CD4-positive, alpha-beta T cell (primary cell): ENCODE results near the gene DIAPH1. TPM values are rescaled to one million over a fixed set of nuclear protein-coding genes. Genes with fewer than 3 reads are reported as not detected.

Source experiments
- ATAC-seq: fragments of 200-7000 bp; cut with Tn5 transposase; one replicate; pipeline ENCODE4 v1.10.0; 2022; ENCODE audit warnings: mild to moderate bottlenecking; ENCODE audit not compliant: poor library complexity
- CTCF ChIA-PET: fragments of 350-600 bp; sonication (Branson Sonifier 250); formaldehyde crosslinking; loops from one replicate; lab custom pipeline; 2021; ENCODE audit warnings: antibody characterized with exemption, inconsistent platforms; lab: Charles Lee
- POLR2A ChIA-PET: fragments of 350-600 bp; sonication (Branson Sonifier 250); formaldehyde crosslinking; loops from one replicate; lab custom pipeline; 2021; ENCODE audit warnings: antibody characterized with exemption, inconsistent platforms; lab: Charles Lee
- DNase-seq, 14 experiments: peaks; one replicate each; pipeline ENCODE4 v3.0.0-alpha.2; 2013 to 2020; ENCODE audit warnings: mixed read lengths in 2 of 14
- H3K27ac ChIP-seq, 2 donors: one replicate each; pipeline versions ENCODE4 v1.5.1 to v1.7.0; 2013; ENCODE audit warnings: low read length in 2 of 2, low read depth in 1 of 2, mild to moderate bottlenecking in 1 of 2
- H3K27me3 ChIP-seq, 2 experiments: 1 replicate in 1 of 2; 2 replicates in 1 of 2; pipeline versions ENCODE4 v1.6.1 to v1.7.0; 2013; ENCODE audit warnings: low read length in 2 of 2, control low read depth in 1 of 2, mild to moderate bottlenecking in 1 of 2, moderate library complexity in 1 of 2; ENCODE audit not compliant: insufficient read depth in 2 of 2, control insufficient read depth in 1 of 2
- H3K36me3 ChIP-seq: one replicate; pipeline ENCODE4 v1.6.1; 2013; ENCODE audit warnings: low read length, control low read depth; ENCODE audit not compliant: insufficient read depth
- H3K4me1 ChIP-seq: one replicate; pipeline ENCODE4 v1.6.1; 2013; ENCODE audit warnings: low read length, control low read depth; ENCODE audit not compliant: insufficient read depth
- H3K4me3 ChIP-seq: one replicate; pipeline ENCODE4 v1.5.1; 2013; ENCODE audit warnings: mild to moderate bottlenecking, low read length, moderate library complexity
- H3K9me3 ChIP-seq, 2 experiments: 1 replicate in 1 of 2; 2 replicates in 1 of 2; pipeline versions ENCODE4 v1.6.1 to v1.7.0; 2013; ENCODE audit warnings: low read length in 2 of 2, mild to moderate bottlenecking in 2 of 2, control low read depth in 1 of 2, moderate library complexity in 1 of 2; ENCODE audit not compliant: control insufficient read depth in 1 of 2, insufficient read depth in 1 of 2
- H3K27ac Mint-ChIP-seq: one replicate; pipeline ENCODE4 v1.8.0; 2020; ENCODE audit warnings: mixed read lengths
- H3K27me3 Mint-ChIP-seq: one replicate; pipeline ENCODE4 v1.8.0; 2021; ENCODE audit warnings: mixed read lengths
- H3K36me3 Mint-ChIP-seq: one replicate; pipeline ENCODE4 v1.8.0; 2021; ENCODE audit warnings: low read depth, mixed read lengths
- H3K4me1 Mint-ChIP-seq: one replicate; pipeline ENCODE4 v1.8.0; 2021; ENCODE audit warnings: low read depth, mixed read lengths
- H3K4me3 Mint-ChIP-seq: one replicate; pipeline ENCODE4 v1.8.0; 2020; ENCODE audit warnings: mild to moderate bottlenecking, mixed read lengths
- H3K9me3 Mint-ChIP-seq: one replicate; pipeline ENCODE4 v1.8.0; 2020; ENCODE audit warnings: mixed read lengths
- CTCF ChIP-seq: fragments of 200-600 bp; IDR thresholded peaks from one replicate; pipeline ENCODE4 v1.8.0; 2022; ENCODE audit warnings: antibody characterized with exemption, mild to moderate bottlenecking
- intact Hi-C, 2 experiments: fragments of 100-400 bp; cut with DNase I in 1 of 2; cut with micrococcal nuclease in 1 of 2; formaldehyde crosslinking; loops; one replicate each; pipeline versions ENCODE4 v1.15.1 to v1.9.0; 2023 to 2025; cut with DNase I, micrococcal nuclease
- total RNA-seq, 174 experiments: library from RNA in 2 of 174; stranded (reverse) in 2 of 174; gene quantifications; one replicate each; pipeline ENCODE4 v1.2.3 and lab custom pipeline; 2021 to 2026

The DIAPH1 gene
- total RNA-seq, 2 experiments from 2014 or later = 159 to 161 TPM

GRCh38 chr5:141508440-141508797, 110.4 kb downstream of the DIAPH1 start:
- peaks cover 0 to 2% of the 10 kb centered on the region in 2 experiments for H3K27me3 ChIP-seq
- no peak for DNase-seq
- no peak for ATAC-seq
- CTCF ChIA-PET = interaction anchor here (0.9 kb wide), 1 partner anchor 16 kb away, joined by 3 read pairs; no protein-coding TSS in a partner anchor
- H3K4me3 ChIP-seq = no peak overlapping the region
- H3K9me3 Mint-ChIP-seq = no peaks in the 10 kb centered on the region
- H3K36me3 Mint-ChIP-seq = peaks cover 9% of the 10 kb centered on the region
- peaks cover 2% of the 10 kb centered on the region for H3K36me3 ChIP-seq
- TF ChIP-seq CTCF = no peak
- H3K4me1 Mint-ChIP-seq = peaks cover 14% of the 10 kb centered on the region
- H3K9me3 ChIP-seq = peaks cover 0 to 3% of the 10 kb centered on the region in 2 experiments
- no peak overlapping the region for H3K27ac ChIP-seq
- H3K27ac Mint-ChIP-seq = no peak overlapping the region
- peaks cover 13% of the 10 kb centered on the region for H3K4me1 ChIP-seq
- intact Hi-C loops = no loop called here
- H3K27me3 Mint-ChIP-seq = peaks cover 14% of the 10 kb centered on the region
- no peak overlapping the region for H3K4me3 Mint-ChIP-seq
- POLR2A ChIA-PET = no interaction called here

- peaks cover 14% of the 10 kb centered on the region for H3K27me3 Mint-ChIP-seq
- intact Hi-C loops = no loop called here
- Histone ChIP-seq H3K9me3 (no peaks in the 10 kb centered on the region), H3K27ac (no peak overlapping the region), H3K36me3 (peaks cover 2% of the 10 kb centered on the region), H3K4me1 (peaks cover 6% of the 10 kb centered on the region), H3K27me3 (peaks cover 0 to 2% of the 10 kb centered on the region in 2 experiments), H3K4me3 (no peak overlapping the region)
- peaks cover 3% of the 10 kb centered on the region for H3K36me3 Mint-ChIP-seq
- H3K4me3 Mint-ChIP-seq = no peak overlapping the region
- ChIA-PET CTCF (interaction anchor here (0.7 to 1.3 kb wide), 3 partner anchors 17 to 57 kb away, joined by 3 read pairs; no protein-coding TSS in a partner anchor), POLR2A (no interaction called here)
- TF ChIP-seq CTCF = no peak
- ATAC-seq = no peak
- DNase-seq = no peak
- H3K9me3 Mint-ChIP-seq = no peaks in the 10 kb centered on the region
- H3K27ac Mint-ChIP-seq = no peak overlapping the region
- H3K4me1 Mint-ChIP-seq = peaks cover 7% of the 10 kb centered on the region
Measured at GRCh38 chr5:141507387-141508091, 111.3 kb downstream of the DIAPH1 start.

GRCh38 chr5:141506381-141507155, 112.2 kb downstream of the DIAPH1 start:
- ChIA-PET CTCF (interaction anchor here (1.1 to 1.3 kb wide), 2 partner anchors 51 to 99 kb away, joined by 3 read pairs; partner anchors contain the start of gene PCDHGB6), POLR2A (no interaction called here)
- Histone ChIP-seq H3K4me3 (no peak overlapping the region), H3K9me3 (no peaks in the 10 kb centered on the region), H3K36me3 (peaks cover 2% of the 10 kb centered on the region), H3K27me3 (peaks cover 0 to 2% of the 10 kb centered on the region in 2 experiments), H3K4me1 (no peaks in the 10 kb centered on the region), H3K27ac (no peak overlapping the region)
- no peaks in the 10 kb centered on the region for H3K9me3 Mint-ChIP-seq
- no peaks in the 10 kb centered on the region for H3K36me3 Mint-ChIP-seq
- ATAC-seq (no peak), DNase-seq (no peak)
- intact Hi-C loops = no loop called here
- TF ChIP-seq CTCF = no peak
- no peak overlapping the region for H3K4me3 Mint-ChIP-seq
- H3K4me1 Mint-ChIP-seq = peaks cover 4% of the 10 kb centered on the region
- H3K27me3 Mint-ChIP-seq = peaks cover 17% of the 10 kb centered on the region
- no peak overlapping the region for H3K27ac Mint-ChIP-seq
